ENCODE measurements around the gene MBNL1. TPM values are rescaled to one million over a fixed set of nuclear protein-coding genes. Genes with fewer than 3 reads are reported as not detected.

The MBNL1 gene
- polyA plus RNA-seq (2012; ENCODE audit: low read depth, missing spikeins), result 103 TPM

DNA sequence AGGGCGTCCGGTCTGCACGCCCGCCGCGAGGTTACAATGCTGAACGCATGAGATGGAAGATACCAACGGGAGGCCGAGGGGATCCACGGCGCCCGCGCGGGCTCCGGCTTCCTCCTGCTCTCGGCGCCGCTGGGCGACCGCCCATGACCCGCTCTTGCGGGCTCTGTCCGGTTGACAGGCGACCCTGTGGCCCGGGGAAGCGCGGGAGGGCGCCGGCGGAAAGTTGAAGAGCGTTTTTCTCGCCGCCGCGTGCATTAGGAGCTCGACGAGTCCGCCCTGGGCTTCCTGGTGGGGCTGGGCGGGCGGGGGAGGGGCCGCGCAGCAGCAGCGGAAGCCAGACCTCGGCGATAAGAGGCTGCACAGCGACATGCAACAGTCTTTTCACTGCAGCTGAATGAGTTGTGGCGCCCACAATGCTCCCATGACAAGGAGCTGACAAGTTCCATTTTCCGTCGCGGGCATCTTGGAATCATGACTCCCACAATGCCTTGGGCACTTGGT, at the start of gene MBNL1:
Gene MBNL1, plus strand, starts transcription at position 375 of the 501 bp plus-strand sequence. CDS start 31,265 bp downstream, outside the sequence.
- TF ChIP-seq SPI1 (IDR thresholded peaks at IDR 0.05; ENCODE audit: low read depth, low read length) (no peak), POLR2A (IDR thresholded peaks at IDR 0.05; ENCODE audit: low read depth, low read length) (peak; percentile 92), POLR2AphosphoS5 (IDR thresholded peaks at IDR 0.05; ENCODE audit: low read depth, low read length) (peak; percentile 95), POU2F2 (IDR thresholded peaks at IDR 0.05; ENCODE audit: low read depth, low read length) (no peak), PAX5 (IDR thresholded peaks at IDR 0.05; ENCODE audit: insufficient read depth, low read length, severe bottlenecking) (no peak), TAF1 (IDR thresholded peaks at IDR 0.05; ENCODE audit: low read depth, low read length) (peak; percentile 90)
- DNase-seq (ENCODE audit: insufficient read length, low spot score), result peak; percentile 44
- FAIRE-seq, result no peak

GRCh38 chr3:152219216-152219615, 49.5 kb upstream of the MBNL1 start:
- DNase-seq (ENCODE audit: insufficient read length, low spot score), result no peak
- no peak for FAIRE-seq
- TF ChIP-seq TAF1 (IDR thresholded peaks at IDR 0.05; ENCODE audit: low read depth, low read length) (no peak), PAX5 (IDR thresholded peaks at IDR 0.05; ENCODE audit: insufficient read depth, low read length, severe bottlenecking) (no peak), POU2F2 (IDR thresholded peaks at IDR 0.05; ENCODE audit: low read depth, low read length) (no peak), SPI1 (IDR thresholded peaks at IDR 0.05; ENCODE audit: low read depth, low read length) (no peak), POLR2AphosphoS5 (IDR thresholded peaks at IDR 0.05; ENCODE audit: low read depth, low read length) (no peak), POLR2A (IDR thresholded peaks at IDR 0.05; ENCODE audit: low read depth, low read length) (no peak)

DNA sequence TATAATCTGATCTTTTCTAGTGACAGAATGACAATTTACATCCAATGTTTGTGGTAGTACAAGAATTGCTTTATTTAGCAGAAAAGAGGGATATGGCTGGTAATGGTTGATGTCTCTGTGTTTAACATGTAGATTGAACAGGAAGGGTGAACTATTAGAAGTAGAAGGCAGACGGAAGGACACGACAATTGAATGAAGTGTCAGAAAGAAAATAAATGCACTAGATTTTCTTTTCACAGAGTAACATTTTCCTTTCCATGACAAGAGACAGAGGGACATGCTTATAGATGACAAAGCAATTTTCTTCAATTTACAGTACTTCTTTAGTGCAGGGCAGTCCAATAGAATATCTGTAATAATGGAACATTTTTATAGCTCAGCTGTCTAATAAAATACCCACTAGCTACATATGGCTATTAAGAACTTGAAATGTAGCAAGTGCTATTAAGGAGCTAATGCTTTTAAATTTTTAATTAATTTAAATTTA, 48.9 kb upstream of the MBNL1 start:
- DNase-seq (ENCODE audit: insufficient read length, low spot score) (no peak), FAIRE-seq (no peak)
- TF ChIP-seq TAF1 (IDR thresholded peaks at IDR 0.05; ENCODE audit: low read depth, low read length), result no peak
- no peak for TF ChIP-seq POU2F2 (IDR thresholded peaks at IDR 0.05; ENCODE audit: low read depth, low read length)
- TF ChIP-seq POLR2AphosphoS5 (IDR thresholded peaks at IDR 0.05; ENCODE audit: low read depth, low read length), result no peak
- TF ChIP-seq POLR2A (IDR thresholded peaks at IDR 0.05; ENCODE audit: low read depth, low read length), result no peak
- TF ChIP-seq SPI1 (IDR thresholded peaks at IDR 0.05; ENCODE audit: low read depth, low read length), result no peak

DNA sequence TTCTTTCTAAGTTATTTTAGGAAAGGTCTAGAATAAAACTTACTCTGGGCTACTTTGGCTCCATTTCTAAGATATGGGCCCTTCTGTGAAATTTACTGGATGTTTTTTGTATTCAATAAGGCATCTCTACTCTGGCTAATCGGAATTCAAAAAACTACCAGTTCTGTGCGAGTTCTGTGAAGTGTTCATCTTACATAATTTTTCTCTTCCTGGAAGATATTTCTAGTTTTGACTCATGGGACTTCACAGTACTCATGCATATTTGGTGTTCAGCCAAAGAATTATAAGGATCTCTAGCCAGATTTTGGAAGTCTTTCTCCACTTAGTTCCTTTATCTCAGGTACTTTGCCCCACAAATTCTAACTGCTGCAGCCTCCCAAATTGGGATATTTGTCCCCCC, 46.4 kb upstream of the MBNL1 start:
- no peak for TF ChIP-seq SPI1 (IDR thresholded peaks at IDR 0.05; ENCODE audit: low read depth, low read length)
- TF ChIP-seq POLR2AphosphoS5 (IDR thresholded peaks at IDR 0.05; ENCODE audit: low read depth, low read length), result no peak
- no peak for TF ChIP-seq PAX5 (IDR thresholded peaks at IDR 0.05; ENCODE audit: insufficient read depth, low read length, severe bottlenecking)
- TF ChIP-seq POLR2A (IDR thresholded peaks at IDR 0.05; ENCODE audit: low read depth, low read length), result no peak
- no peak for TF ChIP-seq POU2F2 (IDR thresholded peaks at IDR 0.05; ENCODE audit: low read depth, low read length)
- no peak for TF ChIP-seq TAF1 (IDR thresholded peaks at IDR 0.05; ENCODE audit: low read depth, low read length)
- FAIRE-seq (no peak), DNase-seq (ENCODE audit: insufficient read length, low spot score) (no peak)

GRCh38 chr3:152225201-152225600, 43.5 kb upstream of the MBNL1 start:
- TF ChIP-seq POLR2AphosphoS5 (IDR thresholded peaks at IDR 0.05; ENCODE audit: low read depth, low read length), result no peak
- TF ChIP-seq PAX5 (IDR thresholded peaks at IDR 0.05; ENCODE audit: insufficient read depth, low read length, severe bottlenecking), result no peak
- no peak for TF ChIP-seq SPI1 (IDR thresholded peaks at IDR 0.05; ENCODE audit: low read depth, low read length)
- no peak for TF ChIP-seq POLR2A (IDR thresholded peaks at IDR 0.05; ENCODE audit: low read depth, low read length)
- no peak for TF ChIP-seq TAF1 (IDR thresholded peaks at IDR 0.05; ENCODE audit: low read depth, low read length)
- TF ChIP-seq POU2F2 (IDR thresholded peaks at IDR 0.05; ENCODE audit: low read depth, low read length), result no peak
- FAIRE-seq (no peak), DNase-seq (ENCODE audit: insufficient read length, low spot score) (no peak)

GRCh38 chr3:152226176-152226575, 42.6 kb upstream of the MBNL1 start:
- peak; percentile 23 for FAIRE-seq

DNA sequence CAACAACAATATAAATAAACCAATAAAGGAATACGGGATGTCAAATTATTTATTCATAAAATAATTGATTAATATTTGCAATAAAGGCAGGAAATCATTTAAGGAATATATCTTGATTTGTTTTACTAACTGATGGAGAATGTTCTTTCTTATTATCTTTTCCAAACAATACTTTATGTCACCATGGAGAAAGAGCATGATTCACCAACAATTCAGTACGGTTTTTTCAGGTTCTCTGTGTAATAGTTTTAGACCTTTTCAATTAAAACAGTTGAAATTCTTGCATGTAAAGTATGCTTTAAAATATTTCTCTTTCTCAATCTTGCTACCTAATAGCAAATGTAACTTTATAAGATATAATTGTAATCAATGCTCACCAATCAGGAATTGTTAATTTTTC, 41.7 kb upstream of the MBNL1 start:
- no peak for TF ChIP-seq PAX5 (IDR thresholded peaks at IDR 0.05; ENCODE audit: insufficient read depth, low read length, severe bottlenecking)
- TF ChIP-seq POLR2A (IDR thresholded peaks at IDR 0.05; ENCODE audit: low read depth, low read length), result no peak
- no peak for TF ChIP-seq TAF1 (IDR thresholded peaks at IDR 0.05; ENCODE audit: low read depth, low read length)
- no peak for TF ChIP-seq POU2F2 (IDR thresholded peaks at IDR 0.05; ENCODE audit: low read depth, low read length)
- no peak for TF ChIP-seq SPI1 (IDR thresholded peaks at IDR 0.05; ENCODE audit: low read depth, low read length)
- TF ChIP-seq POLR2AphosphoS5 (IDR thresholded peaks at IDR 0.05; ENCODE audit: low read depth, low read length), result no peak
- FAIRE-seq (no peak), DNase-seq (ENCODE audit: insufficient read length, low spot score) (no peak)

More at GRCh38 chr3:152226176-152226575, 42.6 kb upstream of the MBNL1 start:
- no peak for TF ChIP-seq POLR2A (IDR thresholded peaks at IDR 0.05; ENCODE audit: low read depth, low read length)
- no peak for TF ChIP-seq SPI1 (IDR thresholded peaks at IDR 0.05; ENCODE audit: low read depth, low read length)
- TF ChIP-seq POLR2AphosphoS5 (IDR thresholded peaks at IDR 0.05; ENCODE audit: low read depth, low read length), result no peak
- DNase-seq (ENCODE audit: insufficient read length, low spot score), result no peak

GRCh38 chr3:152229692-152230091, 39.0 kb upstream of the MBNL1 start:
- FAIRE-seq (no peak), DNase-seq (ENCODE audit: insufficient read length, low spot score) (no peak)
- no peak for TF ChIP-seq POLR2A (IDR thresholded peaks at IDR 0.05; ENCODE audit: low read depth, low read length)

DNA sequence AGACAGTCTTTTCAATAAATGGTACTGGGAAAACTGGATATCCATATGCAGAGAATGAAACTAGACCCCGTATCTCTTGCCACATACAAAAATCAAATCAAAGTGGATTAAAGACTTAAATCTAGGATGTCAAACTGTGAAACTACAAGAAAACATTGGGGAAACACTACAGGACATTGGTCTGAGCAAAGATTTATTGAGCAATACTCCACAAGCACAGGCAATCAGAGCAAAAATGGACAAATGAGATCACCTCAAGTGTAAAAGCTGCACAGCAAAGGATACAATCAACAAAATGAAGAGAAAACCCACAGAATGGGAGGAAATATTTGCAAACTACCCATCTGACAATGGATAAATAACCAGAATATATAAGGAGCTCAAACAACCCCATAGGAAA, 38.4 kb upstream of the MBNL1 start:
- DNase-seq (ENCODE audit: insufficient read length, low spot score), result no peak
- no peak for FAIRE-seq
- TF ChIP-seq POLR2A (IDR thresholded peaks at IDR 0.05; ENCODE audit: low read depth, low read length), result no peak
- TF ChIP-seq TAF1 (IDR thresholded peaks at IDR 0.05; ENCODE audit: low read depth, low read length), result no peak
- no peak for TF ChIP-seq SPI1 (IDR thresholded peaks at IDR 0.05; ENCODE audit: low read depth, low read length)
- no peak for TF ChIP-seq PAX5 (IDR thresholded peaks at IDR 0.05; ENCODE audit: insufficient read depth, low read length, severe bottlenecking)
- no peak for TF ChIP-seq POU2F2 (IDR thresholded peaks at IDR 0.05; ENCODE audit: low read depth, low read length)
- TF ChIP-seq POLR2AphosphoS5 (IDR thresholded peaks at IDR 0.05; ENCODE audit: low read depth, low read length), result no peak

DNA sequence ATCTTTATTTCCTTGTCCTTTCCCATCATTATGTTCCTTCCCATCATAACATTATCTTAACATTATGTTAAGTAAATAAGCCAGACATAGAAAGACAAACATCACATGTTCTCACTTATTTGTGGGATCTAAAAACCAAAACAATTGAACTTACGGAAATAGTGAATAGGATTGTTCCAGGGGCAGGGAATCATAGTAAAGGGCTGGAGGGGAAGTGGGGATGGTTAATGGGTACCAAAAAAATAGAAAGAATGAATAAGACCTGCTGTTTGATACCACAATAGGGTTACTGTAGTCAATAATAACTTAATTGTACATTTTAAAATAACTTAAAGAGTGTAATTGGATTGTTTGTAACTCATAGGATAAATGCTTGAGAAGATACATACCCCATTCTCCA, 36.7 kb upstream of the MBNL1 start:
- TF ChIP-seq POLR2A (IDR thresholded peaks at IDR 0.05; ENCODE audit: low read depth, low read length) (no peak), POU2F2 (IDR thresholded peaks at IDR 0.05; ENCODE audit: low read depth, low read length) (no peak), TAF1 (IDR thresholded peaks at IDR 0.05; ENCODE audit: low read depth, low read length) (no peak), POLR2AphosphoS5 (IDR thresholded peaks at IDR 0.05; ENCODE audit: low read depth, low read length) (no peak), PAX5 (IDR thresholded peaks at IDR 0.05; ENCODE audit: insufficient read depth, low read length, severe bottlenecking) (no peak), SPI1 (IDR thresholded peaks at IDR 0.05; ENCODE audit: low read depth, low read length) (no peak)
- no peak for FAIRE-seq
- no peak for DNase-seq (ENCODE audit: insufficient read length, low spot score)

All from GM12891 (cell line).